Stimulated activated CD4-positive, alpha-beta T cell treated with anti-CD3 and anti-CD28 coated beads, Interleukin-12 subunit alpha, Interleukin-12 subunit beta, amount 100 ng/mL, for 4 hours (primary cell): ENCODE measurements around the gene KIAA1671.

Experiments
- DNase-seq: peaks from one replicate; pipeline ENCODE4 v3.0.0-alpha.2; 2020

Gene KIAA1671

GRCh38 chr22:24982301-24983056 lies 30.0 kb downstream of the KIAA1671 start:
- no peak for DNase-seq

GRCh38 chr22:24983151-24983550 lies 30.6 kb downstream of the KIAA1671 start:
- no peak for DNase-seq

GRCh38 chr22:24984122-24984521 lies 31.6 kb downstream of the KIAA1671 start:
- no peak for DNase-seq

- no peak for DNase-seq
These were observed 33.3 kb downstream of the KIAA1671 start for GRCh38 chr22:24985826-24986214.

- no peak for DNase-seq
These were observed 34.3 kb downstream of the KIAA1671 start for GRCh38 chr22:24986816-24987215.

GRCh38 chr22:24989135-24989534 lies 36.6 kb downstream of the KIAA1671 start:
- DNase-seq: no peak

- DNase-seq: no peak
These were observed 37.0 kb downstream of the KIAA1671 start for GRCh38 chr22:24989541-24989951.

- DNase-seq: no peak
These were observed 37.9 kb downstream of the KIAA1671 start for GRCh38 chr22:24990344-24990905.

- no peak for DNase-seq
These were observed 40.4 kb downstream of the KIAA1671 start for GRCh38 chr22:24992946-24993345.

GRCh38 chr22:24994070-24994763 lies 41.7 kb downstream of the KIAA1671 start:
- DNase-seq: no peak

- no peak for DNase-seq
These were observed 43.2 kb downstream of the KIAA1671 start for GRCh38 chr22:24995649-24996180.

- no peak for DNase-seq
These were observed 44.0 kb downstream of the KIAA1671 start for GRCh38 chr22:24996420-24996952.

- DNase-seq: no peak
These were observed 44.5 kb downstream of the KIAA1671 start for GRCh38 chr22:24997023-24997422.

- DNase-seq: no peak
These were observed 48.2 kb downstream of the KIAA1671 start for GRCh38 chr22:25000686-25001085.

- no peak for DNase-seq
These were observed 49.9 kb downstream of the KIAA1671 start for GRCh38 chr22:25002241-25002985.

- no peak for DNase-seq
These were observed 53.8 kb downstream of the KIAA1671 start for GRCh38 chr22:25006354-25006753.

GRCh38 chr22:25007444-25008106 lies 55.1 kb downstream of the KIAA1671 start:
- no peak for DNase-seq

GRCh38 chr22:25008666-25009065 lies 56.1 kb downstream of the KIAA1671 start:
- DNase-seq: no peak

- DNase-seq: no peak
These were observed 60.2 kb downstream of the KIAA1671 start for GRCh38 chr22:25012741-25013143.

- no peak for DNase-seq
These were observed 61.1 kb downstream of the KIAA1671 start for GRCh38 chr22:25013607-25014006.

- no peak for DNase-seq
These were observed 62.6 kb downstream of the KIAA1671 start for GRCh38 chr22:25014896-25015755.
